ENCODE results near the gene OSBPL6. TPM values are rescaled to one million over a fixed set of nuclear protein-coding genes. Genes with fewer than 3 reads are reported as not detected.

The OSBPL6 gene
- total and polyA plus RNA-seq, 9 of the 15 experiments (the other 6 are each of a cell fraction or from before 2014, with no cell fraction given), result 3.4 to 12.7 (median 9.3) TPM

DNA sequence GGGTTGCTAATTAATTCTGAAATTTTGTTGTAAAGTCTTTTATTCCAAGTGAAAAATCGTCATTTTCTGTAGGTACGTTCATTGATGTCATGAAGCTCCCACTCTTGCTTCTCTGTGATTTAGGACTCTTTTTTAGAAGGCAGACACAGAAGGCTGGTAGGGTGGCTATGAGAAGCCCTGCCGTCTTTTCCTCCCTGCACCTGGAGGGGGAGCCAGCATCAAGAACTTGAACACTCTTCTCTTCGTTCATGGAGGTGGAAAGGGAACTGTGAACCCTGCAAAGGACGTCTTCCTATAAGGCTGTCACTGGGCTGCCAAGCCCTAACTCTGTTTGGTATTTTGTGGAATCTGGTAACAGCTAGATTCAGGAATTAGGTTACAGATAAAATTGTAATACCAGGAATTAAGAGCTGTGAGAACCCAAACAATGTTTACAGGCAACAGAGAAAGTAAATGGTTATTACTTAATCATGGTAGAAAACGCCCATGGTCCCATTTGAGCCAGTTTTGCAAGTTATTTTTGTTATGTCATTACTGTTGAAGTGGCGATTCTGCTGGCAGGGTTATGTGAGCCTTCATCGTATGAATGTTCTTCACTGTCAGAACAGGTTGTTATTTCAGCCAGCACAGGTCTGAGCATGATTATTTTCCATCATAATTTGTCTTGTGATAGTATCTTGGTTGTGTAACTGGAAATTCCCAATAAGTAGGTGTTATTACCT, 112.2 kb downstream of the OSBPL6 start (continued):
- TF ChIP-seq CBX3 (IDR thresholded peaks at IDR 0.05; ENCODE audit: borderline replicate concordance in 1 of 2, low read length in 2 of 2) (no peak), BRD9 (IDR thresholded peaks at IDR 0.05; ENCODE audit: low read depth, partially characterized antibody) (no peak), ID3 (CRISPR knock-in tag; IDR thresholded peaks at IDR 0.05) (no peak), ID3 (tag; IDR thresholded peaks at IDR 0.05) (no peak), RAD21 (CRISPR knock-in tag; conservative IDR thresholded peaks at IDR 0.05 in 1 of 2, IDR thresholded peaks at IDR 0.05 in 1 of 2) (peak; percentile 78 to 87), MYBL2 (IDR thresholded peaks at IDR 0.05; ENCODE audit: low read depth) (no peak), MYBL2 (CRISPR knock-in tag; IDR thresholded peaks at IDR 0.05; ENCODE audit: borderline replicate concordance) (no peak), ZNF239 (CRISPR knock-in tag; IDR thresholded peaks at IDR 0.05) (no peak), ZNF282 (CRISPR knock-in tag; IDR thresholded peaks at IDR 0.05) (no peak), TRIM24 (IDR thresholded peaks at IDR 0.05) (no peak), ZNF780A (CRISPR knock-in tag; IDR thresholded peaks at IDR 0.05) (no peak), ZNF23 (CRISPR knock-in tag; IDR thresholded peaks at IDR 0.05) (no peak), SIRT6 (IDR thresholded peaks at IDR 0.05; ENCODE audit: low read depth, low read length) (no peak), NR2C2 (CRISPR knock-in tag; IDR thresholded peaks at IDR 0.05) (no peak), NR2C2 (tag; IDR thresholded peaks at IDR 0.05) (no peak), PCBP2 (IDR thresholded peaks at IDR 0.05; ENCODE audit: low read depth, low read length, poor library complexity, severe bottlenecking) (no peak), SAP30 (IDR thresholded peaks at IDR 0.05; ENCODE audit: borderline replicate concordance, insufficient read depth, low read depth, low read length, poor library complexity, severe bottlenecking) (no peak), CC2D1A (IDR thresholded peaks at IDR 0.05) (peak; percentile 49; the same call in 1 of the 2 replicates), PPARD (CRISPR knock-in tag; IDR thresholded peaks at IDR 0.05) (no peak), ZNF347 (CRISPR knock-in tag; IDR thresholded peaks at IDR 0.05; ENCODE audit: low read depth) (no peak), ZNF324 (CRISPR knock-in tag; IDR thresholded peaks at IDR 0.05) (no peak), DACH1 (IDR thresholded peaks at IDR 0.05; ENCODE audit: partially characterized antibody) (no peak), ZNF165 (CRISPR knock-in tag; IDR thresholded peaks at IDR 0.05; ENCODE audit: borderline replicate concordance) (no peak), XRCC5 (IDR thresholded peaks at IDR 0.05; ENCODE audit: low read depth, low read length) (no peak), YBX1 (IDR thresholded peaks at IDR 0.05) (no peak)
- TF ChIP-seq, protein P1, sequence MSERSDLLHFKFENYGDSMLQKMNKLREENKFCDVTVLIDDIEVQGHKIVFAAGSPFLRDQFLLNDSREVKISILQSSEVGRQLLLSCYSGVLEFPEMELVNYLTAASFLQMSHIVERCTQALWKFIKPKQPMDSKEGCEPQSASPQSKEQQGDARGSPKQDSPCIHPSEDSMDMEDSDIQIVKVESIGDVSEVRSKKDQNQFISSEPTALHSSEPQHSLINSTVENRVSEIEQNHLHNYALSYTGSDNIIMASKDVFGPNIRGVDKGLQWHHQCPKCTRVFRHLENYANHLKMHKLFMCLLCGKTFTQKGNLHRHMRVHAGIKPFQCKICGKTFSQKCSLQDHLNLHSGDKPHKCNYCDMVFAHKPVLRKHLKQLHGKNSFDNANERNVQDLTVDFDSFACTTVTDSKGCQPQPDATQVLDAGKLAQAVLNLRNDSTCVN (CRISPR knock-in tag; IDR thresholded peaks at IDR 0.05), result no peak
- TF ChIP-seq, protein P2, sequence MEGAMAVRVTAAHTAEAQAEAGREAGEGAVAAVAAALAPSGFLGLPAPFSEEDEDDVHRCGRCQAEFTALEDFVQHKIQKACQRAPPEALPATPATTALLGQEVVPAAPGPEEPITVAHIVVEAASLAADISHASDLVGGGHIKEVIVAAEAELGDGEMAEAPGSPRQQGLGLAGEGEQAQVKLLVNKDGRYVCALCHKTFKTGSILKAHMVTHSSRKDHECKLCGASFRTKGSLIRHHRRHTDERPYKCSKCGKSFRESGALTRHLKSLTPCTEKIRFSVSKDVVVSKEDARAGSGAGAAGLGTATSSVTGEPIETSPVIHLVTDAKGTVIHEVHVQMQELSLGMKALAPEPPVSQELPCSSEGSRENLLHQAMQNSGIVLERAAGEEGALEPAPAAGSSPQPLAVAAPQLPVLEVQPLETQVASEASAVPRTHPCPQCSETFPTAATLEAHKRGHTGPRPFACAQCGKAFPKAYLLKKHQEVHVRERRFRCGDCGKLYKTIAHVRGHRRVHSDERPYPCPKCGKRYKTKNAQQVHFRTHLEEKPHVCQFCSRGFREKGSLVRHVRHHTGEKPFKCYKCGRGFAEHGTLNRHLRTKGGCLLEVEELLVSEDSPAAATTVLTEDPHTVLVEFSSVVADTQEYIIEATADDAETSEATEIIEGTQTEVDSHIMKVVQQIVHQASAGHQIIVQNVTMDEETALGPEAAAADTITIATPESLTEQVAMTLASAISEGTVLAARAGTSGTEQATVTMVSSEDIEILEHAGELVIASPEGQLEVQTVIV (CRISPR knock-in tag; IDR thresholded peaks at IDR 0.05; ENCODE audit: borderline replicate concordance), result no peak
